RWPE1 (cell line): ENCODE data around the gene AKAP8L.
A peak's percentile ranks its signal among the peaks of the same experiment; 100 is the strongest.
"Not testable (repeated sequence)": the region's sequence is repeated elsewhere in the genome, so short reads cannot be mapped to it uniquely, and the experiment has no call there.

ENCODE experiments used
- CTCF ChIA-PET: fragments of 350-600 bp; sonication (Branson Sonifier 250); formaldehyde crosslinking; extraction: SDS; loops from one replicate; lab custom pipeline; 2021; lab: Yijun Ruan, JAX
- POLR2A ChIA-PET: fragments of 400-600 bp; formaldehyde crosslinking; extraction: SDS; loops from one replicate; lab custom pipeline; 2020; ENCODE audit warnings: antibody characterized with exemption; ENCODE audit not compliant: low non-redundant PET; lab: Yijun Ruan, JAX
- DNase-seq: peaks from one replicate; pipeline ENCODE4 v3.0.0; 2012; ENCODE audit warnings: low spot score
- H3K27ac ChIP-seq: fragments of 450-650 bp; 2 replicates; pipeline ENCODE4 v1.5.1; 2017
- CTCF ChIP-seq: fragments of 450-650 bp; conservative IDR thresholded peaks from 2 replicates; pipeline ENCODE4 v1.5.1; 2017; ENCODE audit warnings: low read depth, mild to moderate bottlenecking

Gene AKAP8L

GRCh38 chr19:15365264-15365663, 53.5 kb downstream of the AKAP8L start:
- no peak for TF ChIP-seq CTCF
- ChIA-PET CTCF (no interaction called here), POLR2A (no interaction called here)
- peak overlapping the region; percentile 42 for H3K27ac ChIP-seq
- DNase-seq: no peak

GRCh38 chr19:15363791-15364190, 55.0 kb downstream of the AKAP8L start:
- DNase-seq, H3K27ac ChIP-seq, POLR2A ChIA-PET, CTCF ChIA-PET: not testable (repeated sequence)

- DNase-seq, POLR2A ChIA-PET, H3K27ac ChIP-seq, CTCF ChIA-PET: not testable (repeated sequence)
Observed at GRCh38 chr19:15363048-15363447, 55.7 kb downstream of the AKAP8L start.

- CTCF ChIA-PET, DNase-seq, POLR2A ChIA-PET: not testable (repeated sequence)
- H3K27ac ChIP-seq: peak overlapping the region; percentile 18
Observed at GRCh38 chr19:15360015-15360414, 58.8 kb downstream of the AKAP8L start.

GRCh38 chr19:15358918-15359317, 59.9 kb downstream of the AKAP8L start:
- CTCF ChIA-PET: no interaction called here
- no peak for TF ChIP-seq CTCF
- no peak overlapping the region for H3K27ac ChIP-seq
- POLR2A ChIA-PET: no interaction called here
- no peak for DNase-seq

- no peak overlapping the region for H3K27ac ChIP-seq
- CTCF ChIA-PET: interaction anchor here (0.7 kb wide), 1 partner anchor 9 kb away, joined by 3 read pairs; no protein-coding TSS in a partner anchor
- DNase-seq: no peak
- TF ChIP-seq CTCF: no peak
- POLR2A ChIA-PET: no interaction called here
Observed at GRCh38 chr19:15357906-15358305, 60.9 kb downstream of the AKAP8L start.

- no peak for DNase-seq
- no peak for TF ChIP-seq CTCF
- H3K27ac ChIP-seq: peak overlapping the region; percentile 37
- CTCF ChIA-PET: interaction anchor here (0.6 kb wide), 1 partner anchor 98 kb away, joined by 4 read pairs; no protein-coding TSS in a partner anchor
- POLR2A ChIA-PET: no interaction called here
Observed at GRCh38 chr19:15354566-15355296, 64.1 kb downstream of the AKAP8L start.

GRCh38 chr19:15353908-15354307, 64.9 kb downstream of the AKAP8L start:
- H3K27ac ChIP-seq: no peak overlapping the region
- no peak for TF ChIP-seq CTCF
- POLR2A ChIA-PET: no interaction called here
- no peak for DNase-seq
- CTCF ChIA-PET: interaction anchor here (0.6 kb wide), 1 partner anchor 97 kb away, joined by 4 read pairs; no protein-coding TSS in a partner anchor

- DNase-seq, POLR2A ChIA-PET, CTCF ChIA-PET: not testable (repeated sequence)
- H3K27ac ChIP-seq: peak overlapping the region; percentile 7; the same call in 1 of the 2 replicates
Observed at GRCh38 chr19:15352535-15352934, 66.3 kb downstream of the AKAP8L start.

GRCh38 chr19:15341328-15341727, 77.5 kb downstream of the AKAP8L start:
- POLR2A ChIA-PET, CTCF ChIA-PET, DNase-seq: not testable (repeated sequence)
- H3K27ac ChIP-seq: peak overlapping the region; percentile 6; the same call in 1 of the 2 replicates
